RPMI7951 (cell line): ENCODE results near the gene PSMD1. TPM values are rescaled to one million over a fixed set of nuclear protein-coding genes. Genes with fewer than 3 reads are reported as not detected.
"Not testable (repeated sequence)": the region's sequence is repeated elsewhere in the genome, so short reads cannot be mapped to it uniquely, and the experiment has no call there.

Source experiments
- DNase-seq: peaks from one replicate; pipeline ENCODE4 v3.0.0-alpha.2; 2012; ENCODE audit warnings: low read depth
- total RNA-seq: library from RNA; depleted of rRNA; stranded (reverse); fragments of >200 nt; shearing (Covaris generic); gene quantifications from 2 replicates; pipeline ENCODE4 v1.2.3, GENCODE V29; 2014

The PSMD1 gene
- total RNA-seq, 1 experiment from 2014 or later: 119 TPM

GRCh38 chr2:231053846-231054245 lies 2.8 kb upstream of the PSMD1 start:
- no peak for DNase-seq

- DNase-seq: peak; percentile 17
Observed at GRCh38 chr2:231057590-231057989, 923 bp downstream of the PSMD1 start.

GRCh38 chr2:231058761-231059550 lies 2.3 kb downstream of the PSMD1 start:
- no peak for DNase-seq

- DNase-seq: no peak
Observed at GRCh38 chr2:231059756-231060155, 3.1 kb downstream of the PSMD1 start.

- no peak for DNase-seq
Observed at GRCh38 chr2:231062776-231063175, 6.1 kb downstream of the PSMD1 start.

- no peak for DNase-seq
Observed at GRCh38 chr2:231063347-231063746, 6.7 kb downstream of the PSMD1 start.

- DNase-seq: no peak
Observed at GRCh38 chr2:231065966-231066365, 9.3 kb downstream of the PSMD1 start.

GRCh38 chr2:231067531-231067930 lies 10.9 kb downstream of the PSMD1 start:
- not testable (repeated sequence) for DNase-seq

GRCh38 chr2:231068525-231069222 lies 12.0 kb downstream of the PSMD1 start:
- DNase-seq: peak; percentile 57

GRCh38 chr2:231069379-231070054 lies 12.8 kb downstream of the PSMD1 start:
- DNase-seq: peak; percentile 10

GRCh38 chr2:231084565-231084964 lies 27.9 kb downstream of the PSMD1 start:
- no peak for DNase-seq

GRCh38 chr2:231088754-231089153 lies 32.1 kb downstream of the PSMD1 start:
- DNase-seq: no peak

GRCh38 chr2:231093933-231094332 lies 37.3 kb downstream of the PSMD1 start:
- no peak for DNase-seq

- no peak for DNase-seq
Observed at GRCh38 chr2:231094736-231095346, 38.2 kb downstream of the PSMD1 start.

- no peak for DNase-seq
Observed at GRCh38 chr2:231099918-231100317, 43.3 kb downstream of the PSMD1 start.

GRCh38 chr2:231100321-231100720 lies 43.7 kb downstream of the PSMD1 start:
- DNase-seq: not testable (repeated sequence)

GRCh38 chr2:231100990-231101389 lies 44.3 kb downstream of the PSMD1 start:
- no peak for DNase-seq

- no peak for DNase-seq
Observed at GRCh38 chr2:231102772-231103171, 46.1 kb downstream of the PSMD1 start.

GRCh38 chr2:231104115-231104713 lies 47.5 kb downstream of the PSMD1 start:
- DNase-seq: peak; percentile 68

GRCh38 chr2:231110551-231110950 lies 53.9 kb downstream of the PSMD1 start:
- peak; percentile 65 for DNase-seq

- peak; percentile 27 for DNase-seq
Observed at GRCh38 chr2:231111987-231112386, 55.3 kb downstream of the PSMD1 start.

- DNase-seq: no peak
Observed at GRCh38 chr2:231113489-231113888, 56.8 kb downstream of the PSMD1 start.
